Gastrocnemius medialis (tissue), 4 donors: ENCODE data around the gene VWA7. TPM values are rescaled to one million over a fixed set of nuclear protein-coding genes. Genes with fewer than 3 reads are reported as not detected.

Source experiments
- ATAC-seq, 2 donors: fragments of 150-250 bp; one replicate each; pipeline ENCODE4 v1.9.1; 2016
- DNase-seq, 2 donors: peaks; one replicate each; pipeline ENCODE4 v3.0.0-alpha.2; 2019
- H3K27ac ChIP-seq, 4 donors: fragments of 200-600 bp; sonication (generic); 1 replicate in 1 of 4; 2 replicates in 3 of 4; pipeline ENCODE4 v1.5.1; 2016 to 2018; ENCODE audit warnings: mild to moderate bottlenecking in 2 of 4, moderate library complexity in 1 of 4
- H3K27me3 ChIP-seq, 3 donors: fragments of 200-600 bp; sonication (generic) in 2 of 3; 1 replicate in 1 of 3; 2 replicates in 2 of 3; pipeline versions ENCODE4 v1.5.1 to v1.6.0; 2016 to 2019; ENCODE audit warnings: mild to moderate bottlenecking in 1 of 3, moderate library complexity in 1 of 3
- H3K36me3 ChIP-seq, 2 donors: fragments of 200-600 bp; sonication (generic) in 1 of 2; one replicate each; pipeline ENCODE4 v1.5.1; 2017 to 2018
- H3K4me1 ChIP-seq, 2 donors: fragments of 200-600 bp; sonication (generic) in 1 of 2; one replicate each; pipeline ENCODE4 v1.5.1; 2016 to 2017; ENCODE audit warnings: mild to moderate bottlenecking in 2 of 2
- H3K4me3 ChIP-seq, 4 donors: fragments of 200-600 bp; sonication (generic) in 3 of 4; 1 replicate in 1 of 4; 2 replicates in 3 of 4; pipeline ENCODE4 v1.5.1; 2016 to 2019; ENCODE audit warnings: mild to moderate bottlenecking in 2 of 4
- H3K9me3 ChIP-seq, 3 donors: fragments of 200-600 bp; sonication (generic) in 2 of 3; 1 replicate in 1 of 3; 2 replicates in 2 of 3; pipeline ENCODE4 v1.5.1; 2016 to 2019
- CTCF ChIP-seq, 5 experiments: fragments of 450-650 bp in 3 of 5; fragments of 200-600 bp in 2 of 5; sonication (generic) in 2 of 5; IDR thresholded peaks in 4 of 5; conservative IDR thresholded peaks in 1 of 5; 1 replicate in 4 of 5; 2 replicates in 1 of 5; pipeline ENCODE4 v1.5.1; 2016 to 2019; ENCODE audit warnings: antibody characterized with exemption in 5 of 5, mild to moderate bottlenecking in 3 of 5, moderate library complexity in 3 of 5
- POLR2A ChIP-seq, 2 donors: fragments of 450-650 bp; IDR thresholded peaks; one replicate each; pipeline ENCODE4 v1.6.1; 2017; ENCODE audit warnings: antibody characterized with exemption in 2 of 2, mild to moderate bottlenecking in 2 of 2, moderate library complexity in 2 of 2
- in situ Hi-C, 4 donors: fragments of 200-750 bp; cut with MboI; loops; one replicate each; pipeline versions ENCODE4 v1.15.0 to v1.8.0; 2017; ENCODE audit warnings: low sequenced_read_pairs in 4 of 4
- intact Hi-C: fragments of 100-400 bp; cut with DNase I; formaldehyde crosslinking; loops from one replicate; pipeline ENCODE4 v1.15.1; 2023; ENCODE audit warnings: low total_unique reads
- total RNA-seq, 4 donors: library from RNA; depleted of rRNA; stranded (reverse); fragments of >200 nt; gene quantifications; one replicate each; pipeline versions ENCODE4 v1.1.0 to v1.2.3, GENCODE V29; 2016

VWA7 gene
- total RNA-seq, 4 donors from 2014 or later, result 2.0 to 7.8 (median 4.7) TPM

DNA sequence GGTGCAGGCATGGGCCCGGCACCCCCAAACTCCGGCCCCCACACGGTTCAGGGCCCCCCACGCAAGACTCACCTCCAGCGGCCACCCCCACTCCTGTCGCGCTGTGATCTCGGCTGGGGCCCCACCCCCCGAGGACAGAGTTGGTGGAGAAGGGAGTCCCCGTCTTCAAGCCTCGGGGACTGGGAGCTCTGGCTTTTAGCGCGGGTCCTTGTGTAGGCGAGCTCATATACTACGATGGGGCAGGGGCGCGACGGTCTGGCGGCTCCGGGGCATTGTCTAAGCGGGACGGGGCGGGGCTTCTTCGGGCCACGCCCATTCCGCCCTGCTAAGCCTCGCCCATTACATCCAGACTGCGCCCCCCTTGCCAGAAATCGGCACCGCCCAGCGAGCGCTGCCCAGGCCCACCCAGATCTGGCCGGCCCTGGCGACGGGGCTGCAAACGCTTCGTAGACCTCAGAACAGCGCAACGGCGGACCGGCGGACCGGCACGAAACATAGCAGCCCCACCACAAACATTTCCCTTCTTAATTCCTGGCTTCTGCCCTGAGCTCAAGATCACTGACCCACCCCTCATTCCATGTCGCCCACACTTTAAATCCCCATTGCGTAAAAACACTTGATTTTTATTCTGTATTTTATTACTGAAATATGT is 47.0 kb downstream of the VWA7 start:
- Histone ChIP-seq H3K4me3 (peak overlapping the region; percentile 62 to 95 (median 85)), H3K27ac (peak overlapping the region; percentile 78 to 92 (median 88)), H3K4me1 (peaks cover 13% of the 10 kb centered on the region in 2 donors), H3K9me3 (no peaks in the 10 kb centered on the region), H3K27me3 (peaks cover 0 to 4% (median 3%) of the 10 kb centered on the region in 3 donors), H3K36me3 (peaks cover 0 to 15% of the 10 kb centered on the region in 2 donors)
- peak; percentile 66 to 70 for ATAC-seq
- in situ Hi-C loops, result no loop called here
- peak; percentile 58 to 75 for DNase-seq
- intact Hi-C loops, result loop anchor here (1.0 to 10.0 kb wide), 3 partner anchors 27 to 245 kb away; partner anchors contain the start of genes ABHD16A and DXO
- TF ChIP-seq CTCF (IDR thresholded peaks at IDR 0.05 in 4 of 5, conservative IDR thresholded peaks at IDR 0.05 in 1 of 5) (no peak), POLR2A (IDR thresholded peaks at IDR 0.05) (peak; percentile 21 to 64)

GRCh38 chr6:31729515-31729978 is 47.6 kb downstream of the VWA7 start:
- in situ Hi-C loops (no loop called here), intact Hi-C loops (loop anchor here (1.0 kb wide), 1 partner anchor 26 kb away; the partner anchor contains the start of gene ABHD16A)
- peaks cover 0 to 15% of the 10 kb centered on the region in 2 donors for H3K36me3 ChIP-seq

DNA sequence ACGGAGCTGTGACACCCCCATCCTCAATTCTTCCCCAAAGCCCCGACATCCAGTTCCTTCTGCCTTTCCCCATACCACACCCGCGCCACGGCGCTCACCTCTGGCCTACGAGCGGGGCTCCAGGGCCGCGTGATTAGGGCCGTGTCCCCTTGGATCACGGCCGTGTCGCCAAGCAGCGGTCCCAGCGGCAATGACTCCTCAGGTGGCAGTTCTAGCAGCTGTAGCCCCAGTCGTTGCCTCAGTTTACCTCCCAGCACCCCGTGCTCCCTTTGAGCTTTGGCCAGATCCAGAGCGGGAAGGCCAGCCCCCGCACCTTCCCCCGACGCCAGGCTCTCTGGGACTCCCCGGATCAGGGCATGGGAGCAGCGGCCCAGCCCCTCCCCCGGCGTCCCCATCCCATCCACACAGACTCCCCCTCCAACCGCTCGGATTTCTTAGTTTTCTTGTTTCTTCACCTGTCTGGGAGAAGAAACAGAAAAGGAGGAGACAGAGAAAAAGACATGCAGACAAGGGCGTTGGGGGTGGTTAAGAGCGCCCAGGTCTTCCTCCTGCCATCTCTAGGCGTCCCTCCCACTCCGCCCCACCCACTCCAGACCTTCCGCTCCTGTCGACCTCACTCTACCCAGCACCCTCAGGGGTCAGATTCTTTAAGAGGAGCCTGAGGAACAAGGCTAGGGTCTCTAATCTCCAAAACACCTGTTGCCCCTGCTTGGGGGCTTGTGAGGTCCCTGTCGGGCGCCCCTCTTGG is 48.2 kb downstream of the VWA7 start, which contains the start of gene DDAH2:
DDAH2 (minus strand) TSS at position 533 of the 748 bp plus-strand sequence; CDS start at position 395, 138 bp downstream.
- no peak for TF ChIP-seq POLR2A (IDR thresholded peaks at IDR 0.05)
- TF ChIP-seq CTCF (IDR thresholded peaks at IDR 0.05 in 4 of 5, conservative IDR thresholded peaks at IDR 0.05 in 1 of 5), result peak in 1 of 5 experiments; percentile 58
- in situ Hi-C loops, result no loop called here
- Histone ChIP-seq H3K36me3 (peaks cover 0 to 15% of the 10 kb centered on the region in 2 donors), H3K9me3 (no peaks in the 10 kb centered on the region), H3K27ac (peak within 1 kb of the TSS; percentile 78 to 92 (median 88)), H3K27me3 (peaks cover 0 to 3% (median 0%) of the 10 kb centered on the region in 3 donors), H3K4me3 (peak within 1 kb of the TSS; percentile 62 to 95 (median 85)), H3K4me1 (peaks cover 7 to 8% of the 10 kb centered on the region in 2 donors)
- ATAC-seq (peak; percentile 27 to 49), DNase-seq (no peak)
- intact Hi-C loops, result loop anchor here (1.0 kb wide), 1 partner anchor 26 kb away; the partner anchor contains the start of gene ABHD16A

More at GRCh38 chr6:31729515-31729978, 47.6 kb downstream of the VWA7 start:
- TF ChIP-seq POLR2A (IDR thresholded peaks at IDR 0.05) (peak in 1 of 2 donors; percentile 16), CTCF (IDR thresholded peaks at IDR 0.05 in 4 of 5, conservative IDR thresholded peaks at IDR 0.05 in 1 of 5) (peak in 4 of 5 experiments; percentile 20 to 64 (median 42))
- DNase-seq, result peak; percentile 71 to 84
- peaks cover 9 to 11% of the 10 kb centered on the region in 2 donors for H3K4me1 ChIP-seq
- peak overlapping the region; percentile 62 to 95 (median 85) for H3K4me3 ChIP-seq
- no peaks in the 10 kb centered on the region for H3K9me3 ChIP-seq
- ATAC-seq, result peak; percentile 75 to 83
- peaks cover 0 to 3% (median 0%) of the 10 kb centered on the region in 3 donors for H3K27me3 ChIP-seq
- peak overlapping the region; percentile 78 to 92 (median 88) for H3K27ac ChIP-seq

DNA sequence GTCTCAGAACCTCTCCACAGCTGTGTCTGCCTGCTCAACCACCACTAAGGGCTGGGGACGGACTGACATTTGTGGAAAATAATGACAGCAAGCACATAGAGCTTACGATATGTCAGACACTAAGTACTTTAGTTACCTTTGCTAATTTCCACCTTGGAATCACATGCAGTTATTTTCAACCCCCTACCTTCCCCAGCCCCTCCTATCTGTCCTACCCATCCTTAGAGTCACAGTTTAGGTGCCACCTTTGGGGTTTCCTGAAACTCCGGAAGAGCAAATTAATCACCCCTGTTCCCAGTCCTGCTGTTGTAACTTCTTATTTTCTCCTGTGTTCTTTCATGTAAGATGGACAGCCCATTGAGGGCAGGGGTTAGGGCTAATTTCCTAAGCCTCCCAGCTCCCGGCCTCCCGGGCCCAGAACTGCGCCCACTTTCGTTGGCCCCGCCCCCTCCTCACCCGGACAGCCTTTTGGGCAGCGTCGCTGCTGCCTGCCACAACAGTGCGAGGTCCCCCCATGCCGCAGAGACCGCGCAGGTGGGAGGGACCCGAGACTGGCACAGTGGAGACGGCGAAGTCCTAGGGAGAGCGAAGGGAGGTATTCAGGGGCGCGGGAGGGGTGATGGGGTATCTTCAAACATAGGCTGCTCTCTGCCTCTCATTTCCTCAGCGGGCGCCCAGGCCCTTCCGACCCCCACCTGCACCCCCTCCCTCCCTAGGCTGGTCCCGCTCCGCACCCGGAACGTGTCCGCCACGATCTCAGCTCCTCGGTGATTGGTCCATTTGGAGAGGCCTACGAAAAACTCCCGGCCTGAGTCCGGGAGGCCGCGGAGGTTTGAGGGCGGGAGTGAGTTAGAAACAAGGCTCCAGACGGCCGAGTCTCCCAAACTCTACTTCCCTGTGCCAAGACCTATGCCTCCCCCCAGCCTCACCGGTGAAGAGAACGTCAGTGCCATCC is 49.1 kb downstream of the VWA7 start:
- intact Hi-C loops, result no loop called here

More for the DNA sequence above, 49.1 kb downstream of the VWA7 start:
- Histone ChIP-seq H3K4me1 (peaks cover 7 to 8% of the 10 kb centered on the region in 2 donors), H3K9me3 (no peaks in the 10 kb centered on the region), H3K36me3 (peaks cover 0 to 7% of the 10 kb centered on the region in 2 donors), H3K27ac (peak overlapping the region; percentile 78 to 92 (median 88)), H3K27me3 (peaks cover 0 to 3% (median 0%) of the 10 kb centered on the region in 3 donors), H3K4me3 (peak overlapping the region; percentile 62 to 95 (median 85))
- TF ChIP-seq POLR2A (IDR thresholded peaks at IDR 0.05) (no peak), CTCF (IDR thresholded peaks at IDR 0.05 in 4 of 5, conservative IDR thresholded peaks at IDR 0.05 in 1 of 5) (no peak)
- ATAC-seq, result no peak
- in situ Hi-C loops, result no loop called here
- no peak for DNase-seq
